GM18508 (cell line): Measurements from ENCODE around the gene NHLRC1.
A peak's percentile ranks its signal among the peaks of the same experiment; 100 is the strongest.
"Not testable (repeated sequence)": the region's sequence is repeated elsewhere in the genome, so short reads cannot be mapped to it uniquely, and the experiment has no call there.

Source experiments
- ATAC-seq: cut with Tn5 transposase; IDR thresholded peaks from one replicate; pipeline ENCODE4 v1.9.1; 2021; ENCODE audit warnings: moderate number of reproducible peaks; ENCODE audit not compliant: insufficient read depth, unreplicated experiment

NHLRC1 gene

GRCh38 chr6:18122128-18123093 is at the start of gene NHLRC1:
NHLRC1 (minus strand) TSS chr6:18122677; CDS start chr6:18122606, 71 bp downstream.
- ATAC-seq: peak; percentile 91

- no peak for ATAC-seq
Observed at GRCh38 chr6:18171871-18172270, 49.4 kb upstream of the NHLRC1 start.

GRCh38 chr6:18168264-18168663 is 45.8 kb upstream of the NHLRC1 start:
- no peak for ATAC-seq

GRCh38 chr6:18166312-18167036 is 44.0 kb upstream of the NHLRC1 start:
- no peak for ATAC-seq

GRCh38 chr6:18165751-18166150 is 43.3 kb upstream of the NHLRC1 start:
- ATAC-seq: no peak

- no peak for ATAC-seq
Observed at GRCh38 chr6:18162401-18162800, 39.9 kb upstream of the NHLRC1 start.

GRCh38 chr6:18161431-18161830 is 39.0 kb upstream of the NHLRC1 start:
- no peak for ATAC-seq

- ATAC-seq: no peak
Observed at GRCh38 chr6:18160911-18161310, 38.4 kb upstream of the NHLRC1 start.

GRCh38 chr6:18155864-18156421 is 33.5 kb upstream of the NHLRC1 start:
- peak; percentile 29 for ATAC-seq

- ATAC-seq: peak; percentile 51
Observed at GRCh38 chr6:18155150-18155863, 32.8 kb upstream of the NHLRC1 start, which contains the start of gene KDM1B. KDM1B (plus strand) TSS chr6:18155422; CDS start chr6:18159896, 4,474 bp downstream.

GRCh38 chr6:18154507-18155149 is 32.2 kb upstream of the NHLRC1 start, which contains the start of gene TPMT:
TPMT (minus strand) TSS chr6:18155077; CDS start chr6:18149127, 5,950 bp downstream.
- peak; percentile 24 for ATAC-seq

GRCh38 chr6:18153311-18153703 is 30.8 kb upstream of the NHLRC1 start:
- ATAC-seq: no peak

- no peak for ATAC-seq
Observed at GRCh38 chr6:18151801-18152200, 29.3 kb upstream of the NHLRC1 start.

GRCh38 chr6:18151391-18151790 is 28.9 kb upstream of the NHLRC1 start:
- ATAC-seq: not testable (repeated sequence)

GRCh38 chr6:18148304-18149025 is 26.0 kb upstream of the NHLRC1 start:
- no peak for ATAC-seq

GRCh38 chr6:18147616-18148015 is 25.1 kb upstream of the NHLRC1 start:
- no peak for ATAC-seq

- no peak for ATAC-seq
Observed at GRCh38 chr6:18147160-18147559, 24.7 kb upstream of the NHLRC1 start.

GRCh38 chr6:18142591-18142861 is 20.0 kb upstream of the NHLRC1 start:
- no peak for ATAC-seq
